ENCODE data around the gene PLD6.

DNA sequence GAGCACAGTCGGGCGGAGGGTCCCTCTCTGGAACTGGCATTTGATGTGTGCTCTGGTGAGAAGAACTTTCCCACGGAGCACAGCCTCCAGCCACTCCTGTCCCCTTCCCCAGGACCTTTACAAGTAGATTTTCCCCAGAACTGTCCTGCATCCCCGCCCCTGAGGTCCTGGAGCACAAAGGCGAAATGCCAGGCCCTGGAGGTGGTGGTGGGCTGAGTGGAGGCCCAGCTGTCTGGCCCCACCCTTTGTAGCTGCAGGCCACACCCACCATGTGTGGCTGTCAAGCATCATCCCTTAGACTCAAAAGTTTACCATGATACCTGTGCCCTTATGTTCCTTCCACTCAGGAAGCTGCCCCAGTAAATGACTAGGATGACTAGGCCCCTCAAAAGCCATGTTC is 37.7 kb downstream of the PLD6 start:
- TF ChIP-seq POLR2AphosphoS5 (IDR thresholded peaks at IDR 0.05) (no peak), POLR2A (IDR thresholded peaks at IDR 0.05) (no peak)
- TF ChIP-seq, protein P1, sequence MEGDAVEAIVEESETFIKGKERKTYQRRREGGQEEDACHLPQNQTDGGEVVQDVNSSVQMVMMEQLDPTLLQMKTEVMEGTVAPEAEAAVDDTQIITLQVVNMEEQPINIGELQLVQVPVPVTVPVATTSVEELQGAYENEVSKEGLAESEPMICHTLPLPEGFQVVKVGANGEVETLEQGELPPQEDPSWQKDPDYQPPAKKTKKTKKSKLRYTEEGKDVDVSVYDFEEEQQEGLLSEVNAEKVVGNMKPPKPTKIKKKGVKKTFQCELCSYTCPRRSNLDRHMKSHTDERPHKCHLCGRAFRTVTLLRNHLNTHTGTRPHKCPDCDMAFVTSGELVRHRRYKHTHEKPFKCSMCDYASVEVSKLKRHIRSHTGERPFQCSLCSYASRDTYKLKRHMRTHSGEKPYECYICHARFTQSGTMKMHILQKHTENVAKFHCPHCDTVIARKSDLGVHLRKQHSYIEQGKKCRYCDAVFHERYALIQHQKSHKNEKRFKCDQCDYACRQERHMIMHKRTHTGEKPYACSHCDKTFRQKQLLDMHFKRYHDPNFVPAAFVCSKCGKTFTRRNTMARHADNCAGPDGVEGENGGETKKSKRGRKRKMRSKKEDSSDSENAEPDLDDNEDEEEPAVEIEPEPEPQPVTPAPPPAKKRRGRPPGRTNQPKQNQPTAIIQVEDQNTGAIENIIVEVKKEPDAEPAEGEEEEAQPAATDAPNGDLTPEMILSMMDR (IDR thresholded peaks at IDR 0.05 in 8 of 11, conservative IDR thresholded peaks at IDR 0.05 in 3 of 11): no peak

All from spleen (tissue), 7 donors.